GM10248 (cell line): ENCODE data around the gene TRIM7.

Source experiments
- CTCF ChIA-PET: fragments of 300-600 bp; sonication (Branson Sonifier 250); formaldehyde crosslinking; extraction: SDS; loops from one replicate; lab custom pipeline; 2021; ENCODE audit warnings: antibody characterized with exemption; lab: Yijun Ruan, JAX
- POLR2A ChIA-PET: fragments of 350-650 bp; sonication (Branson Sonifier 250); formaldehyde crosslinking; extraction: SDS; loops from one replicate; lab custom pipeline; 2020; ENCODE audit warnings: antibody characterized with exemption; lab: Yijun Ruan, JAX
- DNase-seq: peaks from one replicate; pipeline ENCODE4 v3.0.0; 2012; ENCODE audit errors: extremely low spot score
- CTCF ChIP-seq: IDR thresholded peaks from 2 replicates; pipeline ENCODE4 v1.5.1; 2012; ENCODE audit warnings: mild to moderate bottlenecking, low read depth; ENCODE audit errors: extremely low read depth, missing control alignments, control extremely low read depth

Gene TRIM7

GRCh38 chr5:181243018-181243563, 38.1 kb upstream of the TRIM7 start:
- ChIA-PET CTCF (no interaction called here), POLR2A (interaction anchor here (0.6 to 1.8 kb wide), 3 partner anchors 9 to 429 kb away, joined by 4 to 6 read pairs (median 4); no protein-coding TSS in a partner anchor)
- no peak for DNase-seq
- no peak for TF ChIP-seq CTCF

GRCh38 chr5:181242031-181242451, 37.0 kb upstream of the TRIM7 start:
- POLR2A ChIA-PET, result interaction anchor here (0.9 to 1.8 kb wide), 2 partner anchors 8 to 19 kb away, joined by 3 to 4 read pairs; partner anchors contain the start of gene TRIM52
- no peak for DNase-seq
- CTCF ChIA-PET, result interaction anchor here (1.3 to 1.6 kb wide), 2 partner anchors 9 to 37 kb away, joined by 3 to 8 read pairs; partner anchors contain the start of gene TRIM7
- no peak for TF ChIP-seq CTCF

- DNase-seq, result no peak
- TF ChIP-seq CTCF, result no peak
- ChIA-PET CTCF (interaction anchor here (1.2 to 1.6 kb wide), 4 partner anchors 10 to 56 kb away, joined by 3 to 8 read pairs (median 3); partner anchors contain the start of gene TRIM7), POLR2A (interaction anchor here (0.9 to 1.8 kb wide), 2 partner anchors 7 to 19 kb away, joined by 3 to 4 read pairs; partner anchors contain the start of gene TRIM52)
These were observed 36.5 kb upstream of the TRIM7 start for GRCh38 chr5:181241393-181241975.

GRCh38 chr5:181239062-181239663, 34.2 kb upstream of the TRIM7 start:
- POLR2A ChIA-PET, result interaction anchor here (0.6 to 2.5 kb wide), 2 partner anchors 15 to 32 kb away, joined by 3 to 10 read pairs; partner anchors contain the start of gene TRIM41
- CTCF ChIA-PET, result no interaction called here
- TF ChIP-seq CTCF, result no peak
- no peak for DNase-seq

GRCh38 chr5:181237729-181238385, 32.9 kb upstream of the TRIM7 start:
- ChIA-PET POLR2A (interaction anchor here (2.5 kb wide), 1 partner anchor 14 kb away, joined by 10 read pairs; the partner anchor contains the start of gene TRIM41), CTCF (no interaction called here)
- DNase-seq, result no peak
- TF ChIP-seq CTCF, result no peak
